Measurements from ENCODE around the gene NRAP.

NRAP gene

GRCh38 chr10:113557424-113557862 is 106.4 kb downstream of the NRAP start:
- H3K4me2 ChIP-seq (ENCODE audit: insufficient read depth, low read length), result no peak overlapping the region
- peaks cover 3% of the 10 kb centered on the region for H3K27me3 ChIP-seq (ENCODE audit: insufficient read depth, low read length, poor library complexity)
- no peaks in the 10 kb centered on the region for H3K4me1 ChIP-seq (ENCODE audit: insufficient read depth, low read length)
- TF ChIP-seq CTCF (IDR thresholded peaks at IDR 0.05; ENCODE audit: borderline replicate concordance, extremely low read depth, low read length, poor library complexity, severe bottlenecking) (no peak), EZH2 (IDR thresholded peaks at IDR 0.05; ENCODE audit: borderline replicate concordance, low read depth, low read length, severe bottlenecking) (no peak)
- H4K20me1 ChIP-seq (ENCODE audit: insufficient read depth, low read length), result no peaks in the 10 kb centered on the region
- H3K79me2 ChIP-seq (ENCODE audit: insufficient read depth, low read length), result no peaks in the 10 kb centered on the region
- H3K27ac ChIP-seq (ENCODE audit: low read length), result no peak overlapping the region
- DNase-seq (no peak), ATAC-seq (ENCODE audit: insufficient read depth, low read depth) (no peak)
- no peaks in the 10 kb centered on the region for H3K9me3 ChIP-seq (ENCODE audit: insufficient read depth, low read length, severe bottlenecking)
- H2AFZ ChIP-seq (ENCODE audit: low read depth, low read length), result no peak overlapping the region
- H3K9ac ChIP-seq (ENCODE audit: low read depth, low read length), result no peak overlapping the region
- H3K36me3 ChIP-seq (ENCODE audit: insufficient read depth, low read length), result no peaks in the 10 kb centered on the region
- H3K4me3 ChIP-seq (ENCODE audit: low read depth in 1 of 2, low read length in 2 of 2), result no peak overlapping the region

- Histone ChIP-seq H3K27me3 (ENCODE audit: insufficient read depth, low read length, poor library complexity) (peaks cover 3% of the 10 kb centered on the region), H3K4me1 (ENCODE audit: insufficient read depth, low read length) (no peaks in the 10 kb centered on the region), H3K79me2 (ENCODE audit: insufficient read depth, low read length) (no peaks in the 10 kb centered on the region), H3K9me3 (ENCODE audit: insufficient read depth, low read length, severe bottlenecking) (no peaks in the 10 kb centered on the region), H3K36me3 (ENCODE audit: insufficient read depth, low read length) (no peaks in the 10 kb centered on the region), H3K4me2 (ENCODE audit: insufficient read depth, low read length) (no peak overlapping the region), H2AFZ (ENCODE audit: low read depth, low read length) (no peak overlapping the region), H3K4me3 (ENCODE audit: low read depth in 1 of 2, low read length in 2 of 2) (no peak overlapping the region), H4K20me1 (ENCODE audit: insufficient read depth, low read length) (no peaks in the 10 kb centered on the region), H3K27ac (ENCODE audit: low read length) (no peak overlapping the region), H3K9ac (ENCODE audit: low read depth, low read length) (no peak overlapping the region)
- TF ChIP-seq CTCF (IDR thresholded peaks at IDR 0.05; ENCODE audit: borderline replicate concordance, extremely low read depth, low read length, poor library complexity, severe bottlenecking) (no peak), EZH2 (IDR thresholded peaks at IDR 0.05; ENCODE audit: borderline replicate concordance, low read depth, low read length, severe bottlenecking) (no peak)
- ATAC-seq (ENCODE audit: insufficient read depth, low read depth) (no peak), DNase-seq (no peak)
Measured at GRCh38 chr10:113555751-113556150, 108.1 kb downstream of the NRAP start.

DNA sequence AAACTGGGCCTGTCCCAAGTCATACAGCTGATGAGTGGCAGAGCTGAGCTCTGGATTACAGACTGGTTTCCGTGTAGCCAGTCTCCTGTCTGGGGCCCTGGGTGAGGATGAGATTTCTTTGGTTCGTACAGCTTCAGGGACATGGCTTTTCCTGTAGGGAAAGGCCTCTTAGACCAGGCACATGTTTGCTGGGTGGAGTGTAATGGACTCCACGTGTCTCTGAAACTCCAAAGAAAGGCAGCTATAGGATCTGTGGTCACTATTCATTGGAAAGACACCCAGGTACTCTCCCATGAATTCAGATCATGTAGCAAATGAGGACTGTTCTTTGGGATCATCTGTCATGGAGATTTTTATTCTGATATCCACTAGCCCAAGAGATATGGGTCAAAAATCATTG is 108.6 kb downstream of the NRAP start:
- H2AFZ ChIP-seq (ENCODE audit: low read depth, low read length), result no peak overlapping the region
- H3K27me3 ChIP-seq (ENCODE audit: insufficient read depth, low read length, poor library complexity), result peaks cover 3% of the 10 kb centered on the region
- H3K79me2 ChIP-seq (ENCODE audit: insufficient read depth, low read length), result no peaks in the 10 kb centered on the region
- ATAC-seq (ENCODE audit: insufficient read depth, low read depth) (no peak), DNase-seq (no peak)
- no peaks in the 10 kb centered on the region for H3K9me3 ChIP-seq (ENCODE audit: insufficient read depth, low read length, severe bottlenecking)
- TF ChIP-seq CTCF (IDR thresholded peaks at IDR 0.05; ENCODE audit: borderline replicate concordance, extremely low read depth, low read length, poor library complexity, severe bottlenecking) (no peak), EZH2 (IDR thresholded peaks at IDR 0.05; ENCODE audit: borderline replicate concordance, low read depth, low read length, severe bottlenecking) (no peak)
- H4K20me1 ChIP-seq (ENCODE audit: insufficient read depth, low read length), result no peaks in the 10 kb centered on the region
- no peak overlapping the region for H3K4me2 ChIP-seq (ENCODE audit: insufficient read depth, low read length)
- no peaks in the 10 kb centered on the region for H3K36me3 ChIP-seq (ENCODE audit: insufficient read depth, low read length)
- no peak overlapping the region for H3K4me3 ChIP-seq (ENCODE audit: low read depth in 1 of 2, low read length in 2 of 2)
- H3K4me1 ChIP-seq (ENCODE audit: insufficient read depth, low read length), result no peaks in the 10 kb centered on the region
- H3K27ac ChIP-seq (ENCODE audit: low read length), result no peak overlapping the region
- H3K9ac ChIP-seq (ENCODE audit: low read depth, low read length), result no peak overlapping the region

DNA sequence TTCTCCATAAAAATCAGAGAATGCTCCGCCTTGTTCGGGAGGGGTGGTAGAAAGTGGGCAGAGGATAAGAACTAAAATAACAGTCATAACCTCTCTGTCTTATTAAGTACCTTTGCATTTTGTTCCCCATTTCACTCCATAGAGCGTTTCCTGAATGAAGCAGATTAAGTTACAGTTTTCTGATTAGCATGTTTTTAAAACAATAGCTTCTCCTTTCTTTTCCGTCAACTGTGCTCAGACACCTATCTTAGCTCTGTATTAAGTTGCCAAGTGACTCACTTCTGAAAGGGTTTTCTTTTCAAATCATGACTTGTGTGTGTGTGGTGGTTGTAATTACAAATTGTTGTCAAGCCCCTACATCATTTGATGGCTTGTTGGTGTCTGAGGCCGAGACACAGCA is 109.6 kb downstream of the NRAP start:
- H3K27ac ChIP-seq (ENCODE audit: low read length), result no peak overlapping the region
- H3K4me2 ChIP-seq (ENCODE audit: insufficient read depth, low read length), result no peak overlapping the region
- H2AFZ ChIP-seq (ENCODE audit: low read depth, low read length), result no peak overlapping the region
- DNase-seq, result no peak
- no peaks in the 10 kb centered on the region for H3K36me3 ChIP-seq (ENCODE audit: insufficient read depth, low read length)
- H3K4me1 ChIP-seq (ENCODE audit: insufficient read depth, low read length), result no peaks in the 10 kb centered on the region
- no peak overlapping the region for H3K9ac ChIP-seq (ENCODE audit: low read depth, low read length)
- no peaks in the 10 kb centered on the region for H3K9me3 ChIP-seq (ENCODE audit: insufficient read depth, low read length, severe bottlenecking)
- no peak overlapping the region for H3K4me3 ChIP-seq (ENCODE audit: low read depth in 1 of 2, low read length in 2 of 2)
- no peak for ATAC-seq (ENCODE audit: insufficient read depth, low read depth)
- peaks cover 3% of the 10 kb centered on the region for H3K27me3 ChIP-seq (ENCODE audit: insufficient read depth, low read length, poor library complexity)
- H4K20me1 ChIP-seq (ENCODE audit: insufficient read depth, low read length), result no peaks in the 10 kb centered on the region
- TF ChIP-seq EZH2 (IDR thresholded peaks at IDR 0.05; ENCODE audit: borderline replicate concordance, low read depth, low read length, severe bottlenecking) (no peak), CTCF (IDR thresholded peaks at IDR 0.05; ENCODE audit: borderline replicate concordance, extremely low read depth, low read length, poor library complexity, severe bottlenecking) (no peak)
- H3K79me2 ChIP-seq (ENCODE audit: insufficient read depth, low read length), result no peaks in the 10 kb centered on the region

Data from DND-41 (cell line).